ENCODE results near the gene SPAG7.

- TF ChIP-seq CTCF (optimal IDR thresholded peaks at IDR 0.05 in 1 of 3, IDR thresholded peaks at IDR 0.05 in 1 of 3, conservative IDR thresholded peaks at IDR 0.05 in 1 of 3; ENCODE audit: extremely low read depth in 1 of 3, insufficient read depth in 2 of 3, low read length in 3 of 3) (no peak), EZH2 (IDR thresholded peaks at IDR 0.05; ENCODE audit: low read length) (no peak)
Observed at GRCh38 chr17:4967539-4968485, at the start of gene SPAG7.

All from keratinocyte (primary cell).